HG02885 (cell line): Measurements from ENCODE around the gene OXCT1.
"Not testable (repeated sequence)": the region's sequence is repeated elsewhere in the genome, so short reads cannot be mapped to it uniquely, and the experiment has no call there.

Experiments used
- ATAC-seq: cut with Tn5 transposase; IDR thresholded peaks from one replicate; pipeline ENCODE4 v1.9.1; 2021; ENCODE audit warnings: mild to moderate bottlenecking; ENCODE audit not compliant: unreplicated experiment, poor library complexity

Gene OXCT1

GRCh38 chr5:41738710-41739354, 131.4 kb downstream of the OXCT1 start:
- ATAC-seq, result no peak

GRCh38 chr5:41736641-41737040, 133.6 kb downstream of the OXCT1 start:
- no peak for ATAC-seq

GRCh38 chr5:41735213-41735612, 135.0 kb downstream of the OXCT1 start:
- ATAC-seq, result peak; percentile 62

GRCh38 chr5:41729381-41729780, 140.8 kb downstream of the OXCT1 start:
- ATAC-seq, result not testable (repeated sequence)

GRCh38 chr5:41728281-41728680, 141.9 kb downstream of the OXCT1 start:
- no peak for ATAC-seq

- peak; percentile 35 for ATAC-seq
Observed at GRCh38 chr5:41722359-41722950, 147.8 kb downstream of the OXCT1 start.

- no peak for ATAC-seq
Observed at GRCh38 chr5:41721516-41721915, 148.7 kb downstream of the OXCT1 start.

GRCh38 chr5:41716382-41716781, 153.8 kb downstream of the OXCT1 start:
- no peak for ATAC-seq

- ATAC-seq, result not testable (repeated sequence)
Observed at GRCh38 chr5:41714446-41714845, 155.8 kb downstream of the OXCT1 start.

- peak; percentile 38 for ATAC-seq
Observed at GRCh38 chr5:41708604-41708940, 161.7 kb downstream of the OXCT1 start.

- ATAC-seq, result peak; percentile 95
Observed at GRCh38 chr5:41707853-41708603, 162.2 kb downstream of the OXCT1 start.

- peak; percentile 90 for ATAC-seq
Observed at GRCh38 chr5:41695920-41696582, 174.2 kb downstream of the OXCT1 start.

GRCh38 chr5:41686767-41687166, 183.5 kb downstream of the OXCT1 start:
- ATAC-seq, result no peak

- ATAC-seq, result no peak
Observed at GRCh38 chr5:41686191-41686590, 184.0 kb downstream of the OXCT1 start.

- peak; percentile 42 for ATAC-seq
Observed at GRCh38 chr5:41683181-41683580, 187.0 kb downstream of the OXCT1 start.

- no peak for ATAC-seq
Observed at GRCh38 chr5:41682641-41683040, 187.6 kb downstream of the OXCT1 start.

GRCh38 chr5:41681840-41682239, 188.4 kb downstream of the OXCT1 start:
- ATAC-seq, result no peak
